ENCODE data around the gene SIPA1L3. TPM values are rescaled to one million over a fixed set of nuclear protein-coding genes. Genes with fewer than 3 reads are reported as not detected.

The SIPA1L3 gene
- total and polyA plus RNA-seq, 9 of the 15 experiments (the other 6 are each of a cell fraction or from before 2014, with no cell fraction given): 0.01 to 6.1 (median 2.5) TPM

- no peak for TF ChIP-seq ZBTB26 (CRISPR knock-in tag; IDR thresholded peaks at IDR 0.05)
- TF ChIP-seq MAFK (IDR thresholded peaks at IDR 0.05; ENCODE audit: low read length): no peak
- no peak for TF ChIP-seq ZNF431 (CRISPR knock-in tag; IDR thresholded peaks at IDR 0.05)
- peak; percentile 99 for TF ChIP-seq HCFC1 (IDR thresholded peaks at IDR 0.05; ENCODE audit: low read depth, low read length)
- TF ChIP-seq ZNF444 (CRISPR knock-in tag; IDR thresholded peaks at IDR 0.05): no peak
- no peak for TF ChIP-seq ZNF217 (CRISPR knock-in tag; IDR thresholded peaks at IDR 0.05)
- TF ChIP-seq ARID3A (IDR thresholded peaks at IDR 0.05; ENCODE audit: borderline replicate concordance, low read depth, low read length): no peak
- no peak for TF ChIP-seq ZNF316 (IDR thresholded peaks at IDR 0.05)
- TF ChIP-seq GATAD2A (IDR thresholded peaks at IDR 0.05): peak; percentile 53; the same call in 1 of the 2 replicates
- TF ChIP-seq E2F6 (IDR thresholded peaks at IDR 0.05; ENCODE audit: borderline replicate concordance in 1 of 2, extremely low read depth in 1 of 2, insufficient read depth in 1 of 2, insufficient read length in 1 of 2, low read depth in 1 of 2, low read length in 1 of 2, poor library complexity in 1 of 2, severe bottlenecking in 1 of 2): peak in 1 of 2 experiments; percentile 50
- TF ChIP-seq MBD1 (CRISPR knock-in tag; IDR thresholded peaks at IDR 0.05): no peak
- no peak; a peak in 1 of 6 replicates for TF ChIP-seq ZBTB11 (CRISPR knock-in tag; IDR thresholded peaks at IDR 0.05)
- peak; percentile 80 for TF ChIP-seq SAP30 (IDR thresholded peaks at IDR 0.05; ENCODE audit: borderline replicate concordance, insufficient read depth, low read depth, low read length, poor library complexity, severe bottlenecking)
- TF ChIP-seq BRD4 (IDR thresholded peaks at IDR 0.05): no peak
Observed at GRCh38 chr19:37906869-37907734, at the start of gene SIPA1L3 (continued).

All from K562 (cell line).